Heart left ventricle (tissue), 13 donors: Measurements from ENCODE around the gene DNAH14.

Experiments used
- CTCF ChIP-seq, 12 donors: fragments of 200-600 bp; sonication (generic) in 4 of 12; IDR thresholded peaks; one replicate each; pipeline versions ENCODE4 v1.5.0 to v1.8.0; 2018 to 2022; ENCODE audit warnings: antibody characterized with exemption in 12 of 12, mild to moderate bottlenecking in 5 of 12
- POLR2A ChIP-seq, 2 donors: fragments of 450-650 bp; IDR thresholded peaks; one replicate each; pipeline ENCODE4 v1.6.1; 2017; ENCODE audit warnings: antibody characterized with exemption in 2 of 2, mild to moderate bottlenecking in 2 of 2, moderate library complexity in 2 of 2
- donor health status: ischemic (EF 13 %, LVEDD 7.1; RV severe dilation, severe dysfunction).
- donor health status: DM: no; HTN: yes; CAD: no.
- donor health status: DM: no; HTN: no; CAD: no.
- donor health status: ischemic (EF 25% LVEDD 6.9; RV normal size, moderate dysfunction).
- donor health status: ischemic (EF 25% LVEDD 5.7; RV mildly dilated, moderate dysfunction).
- donor health status: ischemic (EF 35%, LVEDD 5.7; RV mildly dilated, moderate dysfunction).
- donor health status: nonischemic (EF 11% LVEDD 7.7; RV severe dilation, severe dysfunction).
- donor health status: DM: yes; HTN: yes; CAD: no.
- donor health status: PGD.
- donor health status: ischemic (EF 29% LVEDD 5.4; RV normal size, mild dysfunction).
- donor health status: nonischemic (EF 23%, LVEDD 6.1; RV moderate dilation, normal function).

- TF ChIP-seq CTCF (IDR thresholded peaks at IDR 0.05) = no peak
- no peak for TF ChIP-seq POLR2A (IDR thresholded peaks at IDR 0.05)
These were observed 478.3 kb downstream of the DNAH14 start for GRCh38 chr1:225407755-225408154.
